ENCODE results near the gene RRN3. TPM values are rescaled to one million over a fixed set of nuclear protein-coding genes. Genes with fewer than 3 reads are reported as not detected.
"Not testable (repeated sequence)": the region's sequence is repeated elsewhere in the genome, so short reads cannot be mapped to it uniquely, and the experiment has no call there.

RRN3 gene
- total RNA-seq, 4 donors from 2014 or later: 14.0 to 27.8 (median 20.0) TPM

GRCh38 chr16:15025234-15025951 lies 68.7 kb downstream of the RRN3 start:
- Histone ChIP-seq H3K4me1 (peaks cover 0 to 52% (median 0%) of the 10 kb centered on the region in 3 donors), H3K36me3 (peaks cover 0 to 98% (median 12%) of the 10 kb centered on the region in 3 donors), H3K27ac (peak overlapping the region in 2 of 4 donors; percentile 30 to 62)
- WGBS, 2 donors: 78 to 79% methylated on average over 14 of the region's 14 CpGs
- H3K27me3 ChIP-seq; intact Hi-C loops (cut with DNase I); H3K9me3 ChIP-seq; DNase-seq; H3K4me3 ChIP-seq: not testable (repeated sequence)

- H3K9me3 ChIP-seq; H3K4me3 ChIP-seq; DNase-seq; intact Hi-C loops (cut with DNase I); H3K27me3 ChIP-seq: not testable (repeated sequence)
- H3K4me1 ChIP-seq: peaks cover 0 to 50% (median 0%) of the 10 kb centered on the region in 3 donors
- H3K36me3 ChIP-seq: peaks cover 0 to 99% (median 11%) of the 10 kb centered on the region in 3 donors
- 71 to 81% methylated on average over 1 of the region's 1 CpG for WGBS, 2 donors
- peak overlapping the region in 1 of 4 donors; percentile 62 for H3K27ac ChIP-seq
Observed at GRCh38 chr16:15024858-15025199, 69.2 kb downstream of the RRN3 start.

GRCh38 chr16:15023381-15024077 lies 70.5 kb downstream of the RRN3 start:
- intact Hi-C loops (cut with DNase I); H3K27me3 ChIP-seq; H3K4me3 ChIP-seq; H3K27ac ChIP-seq; DNase-seq; H3K9me3 ChIP-seq: not testable (repeated sequence)
- peaks cover 0 to 98% (median 14%) of the 10 kb centered on the region in 3 donors for H3K36me3 ChIP-seq
- peaks cover 0 to 37% (median 0%) of the 10 kb centered on the region in 3 donors for H3K4me1 ChIP-seq
- 89% methylated on average over 13 of the region's 13 CpGs for WGBS, 2 donors

GRCh38 chr16:15022194-15022593 lies 71.9 kb downstream of the RRN3 start:
- H3K9me3 ChIP-seq; H3K4me3 ChIP-seq; intact Hi-C loops (cut with DNase I); H3K27me3 ChIP-seq; DNase-seq; H3K27ac ChIP-seq: not testable (repeated sequence)
- peak in 4 of 6 experiments; percentile 22 to 44 (median 29) for TF ChIP-seq CTCF (IDR thresholded peaks at IDR 0.05)
- Histone ChIP-seq H3K4me1 (peaks cover 0 to 31% (median 0%) of the 10 kb centered on the region in 3 donors), H3K36me3 (peaks cover 0 to 98% (median 19%) of the 10 kb centered on the region in 3 donors)
- 27 to 39% methylated on average over 4 of the region's 4 CpGs for WGBS, 2 donors

GRCh38 chr16:15021429-15021828 lies 72.6 kb downstream of the RRN3 start:
- H3K27ac ChIP-seq; H3K4me3 ChIP-seq; DNase-seq; H3K27me3 ChIP-seq; intact Hi-C loops (cut with DNase I); H3K9me3 ChIP-seq: not testable (repeated sequence)
- Histone ChIP-seq H3K36me3 (peaks cover 0 to 98% (median 19%) of the 10 kb centered on the region in 3 donors), H3K4me1 (peaks cover 0 to 35% (median 5%) of the 10 kb centered on the region in 3 donors)
- 84 to 88% methylated on average over 7 of the region's 7 CpGs for WGBS, 2 donors

- H3K27me3 ChIP-seq; H3K9me3 ChIP-seq; intact Hi-C loops (cut with DNase I); H3K4me3 ChIP-seq; DNase-seq: not testable (repeated sequence)
- peak overlapping the region in 3 of 4 donors; percentile 23 to 70 (median 56) for H3K27ac ChIP-seq
- H3K4me1 ChIP-seq: peaks cover 0 to 50% (median 18%) of the 10 kb centered on the region in 3 donors
- H3K36me3 ChIP-seq: peaks cover 0 to 84% (median 14%) of the 10 kb centered on the region in 3 donors
- WGBS, 2 donors: 19 to 32% methylated on average over 4 of the region's 4 CpGs
Observed at GRCh38 chr16:15016951-15017580, 77.0 kb downstream of the RRN3 start.

- H3K4me3 ChIP-seq; DNase-seq; H3K9me3 ChIP-seq; intact Hi-C loops (cut with DNase I); H3K27me3 ChIP-seq: not testable (repeated sequence)
- WGBS, 2 donors: 78 to 86% methylated on average over 4 of the region's 4 CpGs
- Histone ChIP-seq H3K36me3 (peaks cover 0 to 84% (median 12%) of the 10 kb centered on the region in 3 donors), H3K27ac (peak overlapping the region; percentile 23 to 70 (median 49)), H3K4me1 (peaks cover 0 to 46% (median 18%) of the 10 kb centered on the region in 3 donors)
Observed at GRCh38 chr16:15016354-15016753, 77.7 kb downstream of the RRN3 start.

- H3K27me3 ChIP-seq; intact Hi-C loops (cut with DNase I); DNase-seq; H3K4me3 ChIP-seq; H3K9me3 ChIP-seq: not testable (repeated sequence)
- H3K36me3 ChIP-seq: peaks cover 0 to 84% (median 11%) of the 10 kb centered on the region in 3 donors
- peak overlapping the region in 1 of 4 donors; percentile 56 for H3K27ac ChIP-seq
- 90 to 95% methylated on average over 3 of the region's 3 CpGs for WGBS, 2 donors
- peaks cover 0 to 45% (median 18%) of the 10 kb centered on the region in 3 donors for H3K4me1 ChIP-seq
Observed at GRCh38 chr16:15015671-15016070, 78.4 kb downstream of the RRN3 start.

- peaks cover 0 to 85% (median 2%) of the 10 kb centered on the region in 3 donors for H3K36me3 ChIP-seq
- intact Hi-C loops (cut with DNase I); H3K27ac ChIP-seq; H3K27me3 ChIP-seq; H3K9me3 ChIP-seq; DNase-seq; H3K4me3 ChIP-seq: not testable (repeated sequence)
- H3K4me1 ChIP-seq: peaks cover 0 to 42% (median 18%) of the 10 kb centered on the region in 3 donors
- WGBS, 2 donors: 91 to 95% methylated on average over 10 of the region's 10 CpGs
Observed at GRCh38 chr16:15012941-15013340, 81.1 kb downstream of the RRN3 start.

All from esophagus squamous epithelium (tissue), 5 donors.